SJSA1 (cell line): ENCODE data around the gene CCR5. TPM values are rescaled to one million over a fixed set of nuclear protein-coding genes. Genes with fewer than 3 reads are reported as not detected.
A peak's percentile ranks its signal among the peaks of the same experiment; 100 is the strongest.
"Not testable (repeated sequence)": the region's sequence is repeated elsewhere in the genome, so short reads cannot be mapped to it uniquely, and the experiment has no call there.

Source experiments
- DNase-seq, 2 experiments: peaks; one replicate each; pipeline ENCODE4 v3.0.0-alpha.2; 2015 to 2020; ENCODE audit warnings: low spot score in 2 of 2, low read depth in 1 of 2
- H3K27ac ChIP-seq: fragments of 250-450 bp; sonication (Bioruptor Pico); 2 replicates; pipeline ENCODE4 v1.5.1; 2020; ENCODE audit warnings: mild to moderate bottlenecking, moderate library complexity
- H3K27me3 ChIP-seq: fragments of 250-450 bp; sonication (Bioruptor Pico); replicated peaks from 2 replicates; pipeline ENCODE4 v1.5.1; 2020; ENCODE audit warnings: mild to moderate bottlenecking, moderate library complexity
- H3K36me3 ChIP-seq: fragments of 250-450 bp; sonication (Bioruptor Pico); 2 replicates; pipeline ENCODE4 v1.5.1; 2020; ENCODE audit warnings: mild to moderate bottlenecking
- H3K4me1 ChIP-seq: fragments of 250-450 bp; sonication (Bioruptor Pico); replicated peaks from 2 replicates; pipeline ENCODE4 v1.6.1; 2021; ENCODE audit warnings: mild to moderate bottlenecking
- H3K4me3 ChIP-seq: fragments of 250-450 bp; sonication (Bioruptor Pico); 2 replicates; pipeline ENCODE4 v1.5.1; 2020; ENCODE audit warnings: mild to moderate bottlenecking
- H3K9me3 ChIP-seq: fragments of 250-450 bp; sonication (Bioruptor Pico); replicated peaks from 2 replicates; pipeline ENCODE4 v1.5.1; 2020; ENCODE audit warnings: mild to moderate bottlenecking
- total RNA-seq: library from RNA; depleted of rRNA; stranded (reverse); fragments of >200 nt; shearing (Covaris generic); gene quantifications from 2 replicates; pipeline ENCODE4 v1.2.3, GENCODE V29; 2014; rRNA removed

The CCR5 gene
- not detected in 2 replicates for total RNA-seq

GRCh38 chr3:46370839-46371518 lies at the start of gene CCR5:
CCR5 (plus strand) TSS chr3:46370946; CDS start chr3:46372903, 1,957 bp downstream.
- Histone ChIP-seq H3K27ac (no peak within 1 kb of the TSS), H3K36me3 (no peaks in the 10 kb centered on the region), H3K27me3 (no peaks in the 10 kb centered on the region), H3K9me3 (no peaks in the 10 kb centered on the region), H3K4me3 (no peak within 1 kb of the TSS), H3K4me1 (no peaks in the 10 kb centered on the region)
- no peak for DNase-seq

- Histone ChIP-seq H3K27me3 (no peaks in the 10 kb centered on the region), H3K4me1 (no peaks in the 10 kb centered on the region), H3K36me3 (no peaks in the 10 kb centered on the region), H3K27ac (no peak overlapping the region), H3K4me3 (no peak overlapping the region), H3K9me3 (no peaks in the 10 kb centered on the region)
- no peak for DNase-seq
Measured at GRCh38 chr3:46321461-46322104, 49.2 kb upstream of the CCR5 start.

- Histone ChIP-seq H3K9me3 (no peaks in the 10 kb centered on the region), H3K4me3 (no peak overlapping the region), H3K27ac (no peak overlapping the region), H3K36me3 (no peaks in the 10 kb centered on the region), H3K4me1 (no peaks in the 10 kb centered on the region), H3K27me3 (no peaks in the 10 kb centered on the region)
- DNase-seq: no peak
Measured at GRCh38 chr3:46324036-46324435, 46.7 kb upstream of the CCR5 start.

- H3K9me3 ChIP-seq: no peaks in the 10 kb centered on the region
- H3K27ac ChIP-seq: no peak overlapping the region
- no peaks in the 10 kb centered on the region for H3K27me3 ChIP-seq
- H3K4me1 ChIP-seq: no peaks in the 10 kb centered on the region
- DNase-seq: no peak
- no peaks in the 10 kb centered on the region for H3K36me3 ChIP-seq
- H3K4me3 ChIP-seq: no peak overlapping the region
Measured at GRCh38 chr3:46325645-46326300, 45.0 kb upstream of the CCR5 start.

- H3K27me3 ChIP-seq, H3K4me3 ChIP-seq, H3K27ac ChIP-seq, H3K36me3 ChIP-seq, H3K9me3 ChIP-seq, DNase-seq: not testable (repeated sequence)
- peaks cover 10% of the 10 kb centered on the region for H3K4me1 ChIP-seq
Measured at GRCh38 chr3:46330676-46331075, 40.1 kb upstream of the CCR5 start.

GRCh38 chr3:46334741-46335478 lies 35.8 kb upstream of the CCR5 start:
- Histone ChIP-seq H3K4me1 (peaks cover 14% of the 10 kb centered on the region), H3K9me3 (no peaks in the 10 kb centered on the region), H3K36me3 (no peaks in the 10 kb centered on the region), H3K27ac (peak overlapping the region; percentile 13; the same call in 1 of the 2 replicates), H3K4me3 (no peak overlapping the region), H3K27me3 (no peaks in the 10 kb centered on the region)
- peak in 1 of 2 experiments; percentile 55 for DNase-seq

- Histone ChIP-seq H3K27me3 (no peaks in the 10 kb centered on the region), H3K4me3 (no peak overlapping the region), H3K9me3 (no peaks in the 10 kb centered on the region), H3K36me3 (no peaks in the 10 kb centered on the region), H3K4me1 (peaks cover 14% of the 10 kb centered on the region), H3K27ac (no peak overlapping the region)
- no peak for DNase-seq
Measured at GRCh38 chr3:46335541-46335940, 35.2 kb upstream of the CCR5 start.

GRCh38 chr3:46337911-46338310 lies 32.8 kb upstream of the CCR5 start:
- Histone ChIP-seq H3K4me3 (no peak overlapping the region), H3K4me1 (peaks cover 14% of the 10 kb centered on the region), H3K36me3 (no peaks in the 10 kb centered on the region), H3K27ac (no peak overlapping the region), H3K27me3 (no peaks in the 10 kb centered on the region), H3K9me3 (no peaks in the 10 kb centered on the region)
- DNase-seq: no peak

GRCh38 chr3:46338840-46339239 lies 31.9 kb upstream of the CCR5 start:
- no peak for DNase-seq
- Histone ChIP-seq H3K36me3 (no peaks in the 10 kb centered on the region), H3K4me1 (peaks cover 14% of the 10 kb centered on the region), H3K27me3 (no peaks in the 10 kb centered on the region), H3K4me3 (no peak overlapping the region), H3K27ac (no peak overlapping the region), H3K9me3 (no peaks in the 10 kb centered on the region)

- Histone ChIP-seq H3K4me3 (no peak overlapping the region), H3K27ac (no peak overlapping the region), H3K36me3 (no peaks in the 10 kb centered on the region), H3K4me1 (peaks cover under 1% of the 10 kb centered on the region), H3K27me3 (no peaks in the 10 kb centered on the region), H3K9me3 (no peaks in the 10 kb centered on the region)
- no peak for DNase-seq
Measured at GRCh38 chr3:46344476-46344875, 26.3 kb upstream of the CCR5 start.

GRCh38 chr3:46348823-46349482 lies 21.8 kb upstream of the CCR5 start:
- H3K27ac ChIP-seq: no peak overlapping the region
- H3K36me3 ChIP-seq: no peaks in the 10 kb centered on the region
- DNase-seq: no peak
- H3K9me3 ChIP-seq: no peaks in the 10 kb centered on the region
- no peaks in the 10 kb centered on the region for H3K27me3 ChIP-seq
- H3K4me1 ChIP-seq: peaks cover 8% of the 10 kb centered on the region
- no peak overlapping the region for H3K4me3 ChIP-seq

- H3K27me3 ChIP-seq: 0 out of 2 replicates have a peak, but pooled peaks cover 2% of the 10 kb centered on the region
- H3K9me3 ChIP-seq: no peaks in the 10 kb centered on the region
- no peaks in the 10 kb centered on the region for H3K36me3 ChIP-seq
Measured at GRCh38 chr3:46349484-46350261, 21.1 kb upstream of the CCR5 start.

GRCh38 chr3:46350262-46350565 lies 20.5 kb upstream of the CCR5 start:
- Histone ChIP-seq H3K36me3 (no peaks in the 10 kb centered on the region), H3K4me3 (no peak overlapping the region), H3K9me3 (no peaks in the 10 kb centered on the region), H3K27me3 (0 out of 2 replicates have a peak, but pooled peaks cover 6% of the 10 kb centered on the region), H3K4me1 (peaks cover 8% of the 10 kb centered on the region), H3K27ac (no peak overlapping the region)
- DNase-seq: no peak

More at GRCh38 chr3:46349484-46350261, 21.1 kb upstream of the CCR5 start:
- DNase-seq: no peak
- no peak overlapping the region for H3K27ac ChIP-seq
- H3K4me3 ChIP-seq: no peak overlapping the region
- H3K4me1 ChIP-seq: peaks cover 8% of the 10 kb centered on the region
